Measurements from ENCODE around the gene AKAP1.

Gene AKAP1

GRCh38 chr17:57135026-57135788 is 50.2 kb downstream of the AKAP1 start:
- DNase-seq: no peak

DNA sequence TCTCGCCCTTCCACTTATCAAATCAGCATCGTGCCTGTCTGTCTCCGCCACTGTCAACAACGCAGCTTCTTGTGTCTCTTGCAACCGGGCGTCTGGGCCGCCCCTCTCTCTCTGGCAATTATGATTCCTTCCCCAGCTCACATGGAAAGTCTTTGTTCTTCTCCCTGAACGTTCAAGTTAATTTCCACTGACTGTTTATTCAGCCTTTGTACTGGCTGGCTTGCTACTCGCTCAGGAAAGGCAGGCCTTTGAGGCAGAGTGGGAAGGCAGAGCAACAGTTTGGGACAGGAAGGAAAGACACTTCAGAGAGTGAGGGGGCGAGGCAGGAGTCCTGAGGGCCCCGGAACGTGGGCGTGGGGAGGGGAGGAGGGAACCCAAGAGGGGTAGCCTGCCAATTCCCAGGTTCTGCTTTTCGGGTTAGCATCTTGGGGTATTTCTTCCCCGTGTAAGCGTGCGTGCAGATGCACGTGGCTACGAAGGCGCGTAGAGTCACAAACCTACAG is 50.8 kb downstream of the AKAP1 start:
- DNase-seq: no peak

DNA sequence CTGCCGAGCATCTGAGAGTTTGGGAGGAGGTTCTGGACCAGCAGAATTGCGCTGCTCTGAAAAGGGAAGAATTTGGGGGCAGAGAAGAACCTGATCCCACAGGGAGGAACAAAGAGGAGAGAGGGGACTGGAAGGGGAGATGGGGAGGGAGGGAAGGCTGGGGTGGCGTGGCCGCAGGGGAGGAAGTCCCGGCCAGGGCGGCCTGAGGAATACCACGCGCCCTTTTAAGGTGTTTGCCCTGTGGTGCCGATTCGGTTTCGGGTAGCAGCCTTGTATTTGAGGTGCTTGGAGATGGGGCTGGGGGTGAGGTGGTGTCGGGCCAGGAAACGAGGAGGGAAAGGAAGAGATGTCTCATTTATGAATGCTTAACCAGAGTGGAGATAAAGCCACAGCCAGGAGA is 51.3 kb downstream of the AKAP1 start:
- DNase-seq: no peak

- no peak for DNase-seq
These were observed 53.2 kb downstream of the AKAP1 start for GRCh38 chr17:57138030-57138911.

- DNase-seq: no peak
These were observed 54.0 kb downstream of the AKAP1 start for GRCh38 chr17:57138956-57139576.

GRCh38 chr17:57140316-57140715 is 55.3 kb downstream of the AKAP1 start:
- no peak for DNase-seq

- DNase-seq: no peak
These were observed 57.9 kb downstream of the AKAP1 start for GRCh38 chr17:57142925-57143324.

- no peak for DNase-seq
These were observed 58.3 kb downstream of the AKAP1 start for GRCh38 chr17:57143361-57143760.

- DNase-seq: no peak
These were observed 58.9 kb downstream of the AKAP1 start for GRCh38 chr17:57143919-57144318.

DNA sequence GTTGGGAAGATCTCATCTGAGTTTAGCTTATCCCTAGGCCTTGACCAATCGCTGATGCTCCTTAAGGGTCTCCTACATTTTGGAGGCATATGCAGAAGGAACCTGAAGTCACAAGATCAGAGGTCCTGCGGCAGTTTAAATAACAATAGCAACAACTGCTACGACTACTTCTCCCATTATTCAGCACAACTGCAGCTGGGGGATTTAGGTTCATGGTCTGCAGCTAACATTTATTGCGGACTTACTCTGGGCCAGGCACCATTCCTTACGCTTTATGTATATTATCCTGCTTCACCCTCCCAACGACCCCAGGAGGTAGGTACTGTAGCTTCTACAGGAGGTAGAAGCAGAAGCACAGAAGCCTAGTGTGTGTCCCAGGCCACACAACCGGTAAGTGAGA is 59.5 kb downstream of the AKAP1 start:
- no peak for DNase-seq

DNA sequence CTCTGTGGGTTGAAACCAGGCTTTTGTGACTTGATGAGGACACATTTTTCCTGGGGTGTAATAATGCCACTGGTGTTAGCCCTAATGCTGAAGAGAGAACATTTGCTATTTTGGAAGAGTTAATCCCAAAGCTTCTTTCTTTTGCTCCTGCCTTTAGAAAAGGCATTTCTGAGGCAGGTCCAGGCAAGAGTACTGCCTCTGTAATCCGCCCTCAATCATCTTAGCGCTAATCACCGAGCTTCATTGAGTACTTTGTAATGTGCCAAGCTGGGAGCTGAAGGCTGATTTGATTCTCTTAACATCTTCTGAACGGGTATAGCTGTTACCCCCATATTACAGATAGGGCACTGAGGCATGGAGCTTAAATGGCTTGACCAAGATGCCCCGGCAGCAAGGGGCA is 60.3 kb downstream of the AKAP1 start:
- no peak for DNase-seq

DNA sequence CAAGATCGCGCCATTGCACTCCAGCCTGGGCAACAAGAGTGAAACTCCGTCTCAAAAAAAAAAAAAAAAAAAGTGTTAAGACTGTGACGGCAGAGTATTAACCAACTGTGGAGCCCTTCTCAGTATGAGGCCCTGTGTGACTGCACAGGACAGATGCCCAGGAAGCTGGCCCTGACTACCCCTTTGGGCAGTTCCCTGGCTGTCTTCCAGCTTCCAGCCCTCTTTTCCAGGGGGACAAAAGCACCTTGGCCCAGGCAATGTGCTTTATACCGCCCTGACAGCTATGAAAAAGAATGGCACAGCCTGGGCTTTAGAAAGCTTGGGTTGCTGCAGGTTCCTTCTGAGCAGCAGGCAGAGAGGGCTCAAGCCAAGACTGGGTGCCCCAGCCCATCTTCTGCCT is 61.2 kb downstream of the AKAP1 start:
- no peak for DNase-seq

GRCh38 chr17:57151798-57152197 is 66.8 kb downstream of the AKAP1 start:
- no peak for DNase-seq

GRCh38 chr17:57152967-57153528 is 68.0 kb downstream of the AKAP1 start:
- DNase-seq: no peak

GRCh38 chr17:57154921-57155320 is 69.9 kb downstream of the AKAP1 start:
- no peak for DNase-seq

DNA sequence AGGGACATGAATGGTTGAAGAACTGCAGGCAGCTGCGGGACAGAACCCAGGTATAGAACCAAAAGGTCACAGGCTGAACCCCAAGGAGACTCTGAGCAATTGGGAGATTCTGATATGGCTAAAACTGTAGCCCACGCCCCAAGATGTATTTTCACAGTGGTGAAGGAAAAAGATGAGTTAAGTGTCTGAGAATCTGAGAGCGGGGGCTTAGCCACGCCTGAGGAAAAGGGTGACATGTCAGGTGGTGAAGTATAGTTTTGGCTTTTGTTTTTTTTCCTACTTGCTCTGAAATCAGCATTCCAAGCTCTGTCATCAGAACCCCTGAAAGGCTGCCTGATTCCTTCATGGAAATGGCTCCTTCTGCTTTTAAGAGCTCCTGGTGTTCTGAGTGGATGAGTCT is 73.3 kb downstream of the AKAP1 start:
- no peak for DNase-seq

DNA sequence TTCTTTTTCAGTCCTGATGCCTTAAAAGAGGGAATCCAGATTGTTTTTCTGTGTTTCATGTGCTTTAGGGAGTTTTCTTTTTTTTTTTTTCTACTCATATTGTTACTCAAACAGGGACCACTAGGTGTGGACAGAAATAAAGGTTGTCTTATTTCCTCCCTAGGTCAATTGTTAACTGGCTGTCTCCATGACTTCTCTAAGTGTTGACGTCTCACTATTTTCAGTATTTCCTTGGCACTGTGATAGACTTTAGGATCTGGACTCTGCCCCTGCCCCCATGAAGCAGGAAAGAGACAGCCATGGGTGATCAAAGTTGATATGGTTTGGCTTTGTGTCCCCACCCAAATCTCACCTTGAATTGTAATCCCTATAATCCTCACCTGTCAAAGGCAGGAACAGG is 73.7 kb downstream of the AKAP1 start:
- DNase-seq: no peak

- no peak for DNase-seq
These were observed 75.6 kb downstream of the AKAP1 start for GRCh38 chr17:57160624-57161023.

- DNase-seq: no peak
These were observed 79.8 kb downstream of the AKAP1 start for GRCh38 chr17:57164814-57165213.

GRCh38 chr17:57165754-57166153 is 80.7 kb downstream of the AKAP1 start:
- no peak for DNase-seq

- DNase-seq: no peak
These were observed 81.8 kb downstream of the AKAP1 start for GRCh38 chr17:57166803-57167202.

- DNase-seq: no peak
These were observed 83.6 kb downstream of the AKAP1 start for GRCh38 chr17:57168695-57169094.

GRCh38 chr17:57170866-57171265 is 85.8 kb downstream of the AKAP1 start:
- no peak for DNase-seq

Measured in NCI-H1048 (cell line).